ENCODE results near the gene DLX5. TPM values are rescaled to one million over a fixed set of nuclear protein-coding genes. Genes with fewer than 3 reads are reported as not detected.

DLX5 gene
- total and polyA plus RNA-seq, 2 experiments from 2014 or later = not detected

DNA sequence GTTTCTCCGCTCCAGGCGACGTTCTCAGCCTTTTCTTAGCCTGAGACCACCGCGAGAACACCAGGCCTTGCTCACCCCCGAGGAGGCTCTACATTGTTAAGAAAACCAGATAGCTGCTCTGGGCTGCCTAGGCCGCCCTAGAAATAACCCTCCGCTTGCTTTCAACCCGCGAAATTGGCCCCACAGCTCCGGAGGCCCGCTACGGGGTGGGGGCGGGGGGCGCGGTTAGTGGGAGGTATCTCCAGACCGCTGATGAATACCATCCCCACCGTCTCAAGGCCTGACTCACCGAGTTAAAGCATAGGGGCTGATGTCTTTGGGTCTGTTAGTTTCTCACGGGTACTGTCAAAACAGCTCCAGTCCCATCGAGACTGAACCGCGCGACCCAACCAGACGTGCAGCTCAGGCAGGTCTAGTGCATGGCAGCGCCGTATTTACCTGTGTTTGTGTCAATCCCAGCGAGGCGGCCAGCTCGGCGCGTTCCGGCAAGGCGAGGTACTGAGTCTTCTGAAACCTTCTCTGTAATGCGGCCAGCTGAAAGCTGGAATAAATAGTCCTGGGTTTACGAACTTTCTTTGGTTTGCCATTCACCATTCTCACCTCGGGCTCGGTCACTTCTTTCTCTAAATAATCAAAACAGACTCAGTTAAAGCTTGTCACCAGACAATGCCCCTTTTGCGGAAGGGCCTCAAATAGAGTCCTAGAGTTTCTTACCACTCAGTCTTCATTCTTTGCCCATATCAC lies 2.7 kb downstream of the DLX5 start:
- Histone ChIP-seq H3K4me1 (ENCODE audit: insufficient read depth) (no peaks in the 10 kb centered on the region), H3K9ac (no peak overlapping the region), H3K9me2 (ENCODE audit: insufficient read depth) (no peaks in the 10 kb centered on the region), H3K79me2 (ENCODE audit: insufficient read depth) (no peaks in the 10 kb centered on the region), H3K27ac (no peak overlapping the region), H2AFZ (no peak overlapping the region), H3K36me3 (ENCODE audit: low read depth) (no peaks in the 10 kb centered on the region), H3K9me3 (ENCODE audit: low read depth) (no peaks in the 10 kb centered on the region), H3K4me3 (no peak overlapping the region), H3F3A (ENCODE audit: insufficient read depth) (no peaks in the 10 kb centered on the region), H4K20me1 (ENCODE audit: insufficient read depth) (no peaks in the 10 kb centered on the region), H3K4me2 (ENCODE audit: unreplicated experiment) (no peak overlapping the region), H3K27me3 (replicated peaks; ENCODE audit: insufficient read depth) (peaks cover 98% of the 10 kb centered on the region)
- 13 to 19% methylated on average over 33 to 39 of the region's 39 CpGs for WGBS, 2 experiments (ENCODE audit: low coverage in 1 of 2, low lambda C conversion rate in 2 of 2, missing lambda C conversion rate in 2 of 2)
- in situ Hi-C loops (cut with MboI) = loop anchor here (10.0 kb wide), 1 partner anchor 947 kb away; no protein-coding TSS in a partner anchor
- no peak for DNase-seq
- TF ChIP-seq EZH2 (IDR thresholded peaks at IDR 0.05; ENCODE audit: insufficient read depth, poor library complexity, severe bottlenecking) (no peak), EZH2phosphoT487 (IDR thresholded peaks at IDR 0.05; ENCODE audit: insufficient read depth, low read depth) (0 out of 2 replicates have a peak, but pooled peaks have one; percentile 59)

DNA sequence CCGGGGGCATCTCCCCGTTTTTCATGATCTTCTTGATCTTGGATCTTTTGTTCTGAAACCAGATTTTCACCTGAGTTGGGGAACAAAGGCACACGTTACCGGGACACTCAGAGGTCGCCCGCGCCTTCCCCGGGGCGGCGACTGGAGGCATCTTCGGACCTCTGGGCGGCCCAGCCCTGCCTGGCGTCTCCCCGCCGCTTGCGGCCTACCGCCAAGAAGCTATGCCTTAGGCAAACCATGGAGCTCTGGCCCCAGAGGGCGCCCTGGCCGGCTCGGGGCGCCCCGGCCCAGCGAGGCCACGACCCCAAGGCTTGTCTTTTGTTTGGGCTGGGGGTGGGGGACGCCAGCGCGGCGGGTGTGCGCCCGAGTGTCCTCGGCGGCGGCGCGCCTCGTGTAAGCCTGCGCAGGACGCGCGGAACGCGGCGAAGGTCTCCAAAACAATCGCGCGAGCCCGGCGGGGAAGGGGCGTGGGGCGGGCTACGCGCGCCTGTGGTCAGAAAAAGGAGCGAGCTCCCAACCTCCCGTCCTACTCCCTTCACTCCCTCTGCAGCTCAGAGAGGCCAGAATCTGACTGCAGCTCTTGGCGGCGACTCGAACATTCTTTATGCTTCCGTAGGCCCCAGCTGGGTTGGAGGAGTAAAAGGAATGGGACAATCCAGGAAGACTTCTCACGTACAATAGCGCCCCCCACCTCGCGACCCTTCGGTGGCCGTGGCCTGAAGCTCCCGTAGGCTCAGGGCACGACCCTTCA lies 3.5 kb downstream of the DLX5 start:
- no peak overlapping the region for H2AFZ ChIP-seq
- no peak overlapping the region for H3K27ac ChIP-seq
- no peak overlapping the region for H3K9ac ChIP-seq
- H3K4me1 ChIP-seq (ENCODE audit: insufficient read depth) = no peaks in the 10 kb centered on the region
- 4 to 5% methylated on average over 43 to 59 of the region's 67 CpGs for WGBS, 2 experiments (ENCODE audit: low coverage in 1 of 2, low lambda C conversion rate in 2 of 2, missing lambda C conversion rate in 2 of 2)
- H3K36me3 ChIP-seq (ENCODE audit: low read depth) = no peaks in the 10 kb centered on the region
- DNase-seq = no peak
- H4K20me1 ChIP-seq (ENCODE audit: insufficient read depth) = no peaks in the 10 kb centered on the region
- no peaks in the 10 kb centered on the region for H3K9me2 ChIP-seq (ENCODE audit: insufficient read depth)
- H3K9me3 ChIP-seq (ENCODE audit: low read depth) = no peaks in the 10 kb centered on the region
- H3K4me3 ChIP-seq = no peak overlapping the region
- no peak overlapping the region for H3K4me2 ChIP-seq (ENCODE audit: unreplicated experiment)
- peaks cover 98% of the 10 kb centered on the region for H3K27me3 ChIP-seq (replicated peaks; ENCODE audit: insufficient read depth)
- TF ChIP-seq EZH2phosphoT487 (IDR thresholded peaks at IDR 0.05; ENCODE audit: insufficient read depth, low read depth) = no peak
- TF ChIP-seq EZH2 (IDR thresholded peaks at IDR 0.05; ENCODE audit: insufficient read depth, poor library complexity, severe bottlenecking) = no peak
- no peaks in the 10 kb centered on the region for H3K79me2 ChIP-seq (ENCODE audit: insufficient read depth)
- in situ Hi-C loops (cut with MboI) = loop anchor here (10.0 kb wide), 1 partner anchor 946 kb away; no protein-coding TSS in a partner anchor
- no peaks in the 10 kb centered on the region for H3F3A ChIP-seq (ENCODE audit: insufficient read depth)

DNA sequence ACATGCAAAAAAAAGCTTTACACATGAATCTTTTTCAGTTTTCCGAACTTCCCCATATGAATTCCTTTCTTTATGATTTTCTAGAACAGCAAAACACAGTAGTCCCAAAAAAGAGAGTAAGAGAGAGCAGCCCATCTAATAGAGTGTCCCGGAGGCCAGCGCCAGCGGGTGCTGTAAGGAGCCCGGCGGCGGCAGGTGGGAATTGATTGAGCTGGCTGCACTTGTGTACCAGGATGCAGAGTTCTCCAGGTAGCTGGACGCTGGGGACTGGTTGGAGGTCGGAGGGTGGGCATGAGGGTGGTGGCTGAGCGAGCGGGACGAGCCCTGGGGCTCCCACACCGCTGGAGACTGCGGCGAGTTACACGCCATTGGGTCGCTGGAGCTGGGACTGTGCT lies 4.0 kb downstream of the DLX5 start:
- WGBS, 2 experiments (ENCODE audit: low coverage in 1 of 2, low lambda C conversion rate in 2 of 2, missing lambda C conversion rate in 2 of 2) = 10% methylated on average over 13 to 17 of the region's 17 CpGs
- no peak overlapping the region for H3K27ac ChIP-seq
- H3K9me3 ChIP-seq (ENCODE audit: low read depth) = no peaks in the 10 kb centered on the region
- H3K36me3 ChIP-seq (ENCODE audit: low read depth) = no peaks in the 10 kb centered on the region
- peaks cover 98% of the 10 kb centered on the region for H3K27me3 ChIP-seq (replicated peaks; ENCODE audit: insufficient read depth)
- no peaks in the 10 kb centered on the region for H3K79me2 ChIP-seq (ENCODE audit: insufficient read depth)
- H3K9ac ChIP-seq = no peak overlapping the region
- H4K20me1 ChIP-seq (ENCODE audit: insufficient read depth) = no peaks in the 10 kb centered on the region
- H3K4me1 ChIP-seq (ENCODE audit: insufficient read depth) = no peaks in the 10 kb centered on the region
- H3K4me3 ChIP-seq = no peak overlapping the region
- H3K4me2 ChIP-seq (ENCODE audit: unreplicated experiment) = no peak overlapping the region
- in situ Hi-C loops (cut with MboI) = loop anchor here (10.0 kb wide), 1 partner anchor 946 kb away; no protein-coding TSS in a partner anchor
- peak; percentile 96 for TF ChIP-seq EZH2 (IDR thresholded peaks at IDR 0.05; ENCODE audit: insufficient read depth, poor library complexity, severe bottlenecking)
- no peak for TF ChIP-seq EZH2phosphoT487 (IDR thresholded peaks at IDR 0.05; ENCODE audit: insufficient read depth, low read depth)
- H3K9me2 ChIP-seq (ENCODE audit: insufficient read depth) = no peaks in the 10 kb centered on the region
- H3F3A ChIP-seq (ENCODE audit: insufficient read depth) = no peaks in the 10 kb centered on the region
- DNase-seq = no peak
- H2AFZ ChIP-seq = no peak overlapping the region

- no peak overlapping the region for H3K27ac ChIP-seq
- H3K36me3 ChIP-seq (ENCODE audit: low read depth) = no peaks in the 10 kb centered on the region
- no peaks in the 10 kb centered on the region for H4K20me1 ChIP-seq (ENCODE audit: insufficient read depth)
- in situ Hi-C loops (cut with MboI) = loop anchor here (10.0 kb wide), 1 partner anchor 945 kb away; no protein-coding TSS in a partner anchor
- H3K79me2 ChIP-seq (ENCODE audit: insufficient read depth) = no peaks in the 10 kb centered on the region
- 31 to 32% methylated on average over 5 of the region's 5 CpGs for WGBS, 2 experiments (ENCODE audit: low coverage in 1 of 2, low lambda C conversion rate in 2 of 2, missing lambda C conversion rate in 2 of 2)
- no peaks in the 10 kb centered on the region for H3K9me3 ChIP-seq (ENCODE audit: low read depth)
- peaks cover 98% of the 10 kb centered on the region for H3K27me3 ChIP-seq (replicated peaks; ENCODE audit: insufficient read depth)
- no peak for DNase-seq
- no peak overlapping the region for H3K4me3 ChIP-seq
- no peaks in the 10 kb centered on the region for H3K9me2 ChIP-seq (ENCODE audit: insufficient read depth)
- H2AFZ ChIP-seq = no peak overlapping the region
- no peak overlapping the region for H3K9ac ChIP-seq
- H3K4me1 ChIP-seq (ENCODE audit: insufficient read depth) = no peaks in the 10 kb centered on the region
- H3K4me2 ChIP-seq (ENCODE audit: unreplicated experiment) = no peak overlapping the region
- no peaks in the 10 kb centered on the region for H3F3A ChIP-seq (ENCODE audit: insufficient read depth)
- TF ChIP-seq EZH2 (IDR thresholded peaks at IDR 0.05; ENCODE audit: insufficient read depth, poor library complexity, severe bottlenecking) (no peak), EZH2phosphoT487 (IDR thresholded peaks at IDR 0.05; ENCODE audit: insufficient read depth, low read depth) (no peak)
These were observed 4.9 kb downstream of the DLX5 start for GRCh38 chr7:97019710-97020225.
